GM19438 (cell line): ENCODE results near the gene PRDM16.

ENCODE experiments used
- ATAC-seq: cut with Tn5 transposase; IDR thresholded peaks from one replicate; pipeline ENCODE4 v1.9.1; 2021; ENCODE audit warnings: low read depth; ENCODE audit not compliant: unreplicated experiment

Gene PRDM16

GRCh38 chr1:3067671-3068563 lies 1.1 kb upstream of the PRDM16 start:
- ATAC-seq: no peak

- no peak for ATAC-seq
Measured at GRCh38 chr1:3069491-3070308, 697 bp downstream of the PRDM16 start.

GRCh38 chr1:3070309-3070643 lies 1.3 kb downstream of the PRDM16 start:
- no peak for ATAC-seq

GRCh38 chr1:3070644-3071564 lies 1.9 kb downstream of the PRDM16 start:
- ATAC-seq: no peak

GRCh38 chr1:3071565-3072390 lies 2.8 kb downstream of the PRDM16 start:
- ATAC-seq: no peak

- ATAC-seq: no peak
Measured at GRCh38 chr1:3072391-3073185, 3.6 kb downstream of the PRDM16 start.

GRCh38 chr1:3073186-3073488 lies 4.1 kb downstream of the PRDM16 start:
- no peak for ATAC-seq

- ATAC-seq: no peak
Measured at GRCh38 chr1:3073489-3074296, 4.7 kb downstream of the PRDM16 start.

- no peak for ATAC-seq
Measured at GRCh38 chr1:3074297-3074741, 5.3 kb downstream of the PRDM16 start.

- ATAC-seq: no peak
Measured at GRCh38 chr1:3074800-3075199, 5.8 kb downstream of the PRDM16 start.

- ATAC-seq: no peak
Measured at GRCh38 chr1:3075666-3076362, 6.8 kb downstream of the PRDM16 start.

GRCh38 chr1:3076363-3076740 lies 7.3 kb downstream of the PRDM16 start:
- no peak for ATAC-seq

- ATAC-seq: no peak
Measured at GRCh38 chr1:3077081-3077480, 8.1 kb downstream of the PRDM16 start.

GRCh38 chr1:3077561-3077960 lies 8.6 kb downstream of the PRDM16 start:
- ATAC-seq: no peak

- no peak for ATAC-seq
Measured at GRCh38 chr1:3078430-3078861, 9.4 kb downstream of the PRDM16 start.

- ATAC-seq: no peak
Measured at GRCh38 chr1:3078871-3079270, 9.9 kb downstream of the PRDM16 start.

GRCh38 chr1:3079381-3080052 lies 10.5 kb downstream of the PRDM16 start:
- ATAC-seq: no peak
